ENCODE results near the gene NTM.

GRCh38 chr11:131598305-131598704 lies 227.9 kb downstream of the NTM start:
- no peak for TF ChIP-seq POLR2AphosphoS5 (IDR thresholded peaks at IDR 0.05; ENCODE audit: borderline replicate concordance, low read depth, low read length)
- TF ChIP-seq EZH2 (IDR thresholded peaks at IDR 0.05) = no peak
- TF ChIP-seq FOXP2 (optimal IDR thresholded peaks at IDR 0.05; ENCODE audit: control extremely low read depth, extremely low read length, insufficient read depth) = no peak
